Measurements from ENCODE around the gene HCN2.
"Not testable (repeated sequence)": the region's sequence is repeated elsewhere in the genome, so short reads cannot be mapped to it uniquely, and the experiment has no call there.

Gene HCN2

GRCh38 chr19:588093-588740, 1.5 kb upstream of the HCN2 start:
- peak; percentile 96 for DNase-seq

GRCh38 chr19:588741-589692, 664 bp upstream of the HCN2 start:
- no peak for DNase-seq

DNA sequence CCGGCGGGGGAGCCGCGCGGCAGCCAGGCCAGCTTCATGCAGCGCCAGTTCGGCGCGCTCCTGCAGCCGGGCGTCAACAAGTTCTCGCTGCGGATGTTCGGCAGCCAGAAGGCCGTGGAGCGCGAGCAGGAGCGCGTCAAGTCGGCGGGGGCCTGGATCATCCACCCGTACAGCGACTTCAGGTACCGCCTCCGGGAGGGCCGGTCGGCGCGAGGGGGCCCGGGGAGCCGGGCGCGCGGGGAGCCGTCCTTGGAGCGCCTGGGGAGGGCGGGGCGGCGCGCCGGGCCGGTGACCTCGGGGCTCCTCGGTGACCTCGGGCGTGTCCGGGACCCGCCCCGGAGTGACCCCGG, 690 bp downstream of the HCN2 start:
- no peak for DNase-seq

GRCh38 chr19:590750-591098, 1.0 kb downstream of the HCN2 start:
- no peak for DNase-seq

DNA sequence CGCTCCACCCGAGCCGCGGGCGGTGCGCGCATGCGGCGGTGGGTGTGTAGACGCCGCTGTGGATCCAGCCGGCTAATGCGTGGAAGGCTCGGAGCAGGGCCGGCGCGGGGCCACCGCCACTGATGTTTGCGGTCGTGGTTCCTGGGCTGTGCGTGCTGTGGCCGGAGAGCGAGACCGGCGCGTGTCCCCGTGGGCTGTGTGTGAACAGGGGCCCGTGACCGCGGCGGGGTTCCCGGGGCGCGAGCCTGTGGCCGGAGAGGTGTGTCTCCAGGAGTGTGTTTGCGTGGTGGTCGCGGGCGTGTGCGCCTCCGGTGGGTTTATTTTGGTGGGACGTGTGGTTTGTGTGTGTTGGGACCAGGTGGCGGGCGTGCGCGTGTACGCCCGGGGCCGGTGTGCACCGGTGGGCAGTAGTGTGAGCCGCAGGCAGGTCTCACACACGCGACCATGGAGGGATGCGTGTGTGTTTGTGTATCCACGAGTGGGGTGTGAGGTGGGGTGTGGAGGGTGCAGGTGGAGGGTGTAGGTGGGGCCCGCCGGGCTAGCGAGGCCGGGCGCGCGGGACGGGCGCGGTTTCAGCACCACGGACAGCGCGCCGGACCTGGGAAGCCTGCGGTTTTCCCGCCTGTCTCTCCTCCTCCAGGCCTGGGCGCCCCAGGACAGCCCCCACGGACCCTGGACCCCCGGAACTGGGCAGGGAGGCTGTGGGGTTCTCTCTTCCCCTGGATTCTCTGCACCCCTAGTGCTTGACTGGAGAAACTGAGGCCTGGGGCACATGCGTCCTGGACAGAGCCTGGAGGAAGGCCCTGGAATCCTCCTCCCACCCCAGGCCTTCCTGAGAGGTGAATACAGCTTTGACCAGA, 1.6 kb downstream of the HCN2 start:
- peak; percentile 34 for DNase-seq

DNA sequence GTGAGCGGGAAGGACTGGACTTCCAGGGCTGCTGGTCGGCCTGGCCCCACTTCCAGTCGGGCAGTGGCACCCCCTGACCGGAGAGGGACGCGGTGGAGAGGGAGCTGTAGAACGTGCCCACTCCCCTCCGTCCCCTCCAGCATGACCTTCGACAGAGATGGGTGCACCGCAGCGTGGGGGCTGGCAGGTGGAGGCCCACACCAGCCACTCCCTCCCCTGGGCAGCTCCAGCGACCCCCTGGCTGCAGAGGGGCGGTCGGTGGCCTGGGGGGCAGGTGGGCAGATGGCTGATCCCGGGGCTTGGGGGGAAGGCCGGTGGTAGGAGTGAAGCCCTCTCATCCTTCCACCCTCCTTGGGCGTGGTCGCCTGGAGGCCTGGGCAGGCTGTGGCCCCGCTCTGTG, 2.4 kb downstream of the HCN2 start:
- no peak for DNase-seq

DNA sequence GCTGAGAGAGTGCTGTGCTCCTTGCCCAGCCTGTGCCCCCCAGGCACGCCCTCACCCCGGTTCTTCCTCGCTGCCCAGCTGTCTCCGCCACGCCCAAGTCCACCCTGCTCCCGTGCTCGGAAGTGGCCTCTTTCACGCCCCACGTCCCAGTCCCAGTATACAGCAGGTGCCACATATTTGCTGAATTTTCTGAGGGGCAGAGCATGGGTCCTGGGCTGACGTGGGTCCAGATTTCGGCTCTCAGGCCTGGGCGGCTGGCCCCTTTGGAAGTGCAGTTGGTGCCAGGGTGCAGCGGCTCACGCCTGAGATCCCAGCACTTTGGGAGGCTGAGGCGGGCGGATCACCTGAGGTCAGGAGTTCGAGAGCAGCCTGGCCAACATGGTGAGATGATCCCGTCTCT, 3.4 kb downstream of the HCN2 start:
- DNase-seq, result no peak

DNA sequence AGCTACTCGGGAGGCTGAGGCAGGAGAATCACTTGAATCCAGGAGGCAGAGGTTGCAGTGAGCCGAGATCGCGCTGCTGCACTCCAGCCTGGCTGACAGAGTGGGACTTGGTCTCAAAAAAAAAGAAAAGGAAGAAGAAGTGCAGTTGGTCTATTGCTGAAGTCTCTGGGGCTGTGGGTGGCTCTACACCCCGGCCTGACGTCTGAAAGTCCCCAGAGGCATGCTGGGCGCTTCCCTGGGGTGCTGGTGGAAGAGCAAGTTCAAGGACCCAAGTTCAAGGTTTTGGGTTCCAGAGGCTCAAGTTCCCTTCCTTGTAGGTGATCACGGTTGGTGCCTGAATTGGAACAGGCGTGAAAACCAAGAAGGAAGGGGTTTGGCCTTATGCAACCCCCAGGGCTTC, 3.8 kb downstream of the HCN2 start:
- no peak for DNase-seq

DNA sequence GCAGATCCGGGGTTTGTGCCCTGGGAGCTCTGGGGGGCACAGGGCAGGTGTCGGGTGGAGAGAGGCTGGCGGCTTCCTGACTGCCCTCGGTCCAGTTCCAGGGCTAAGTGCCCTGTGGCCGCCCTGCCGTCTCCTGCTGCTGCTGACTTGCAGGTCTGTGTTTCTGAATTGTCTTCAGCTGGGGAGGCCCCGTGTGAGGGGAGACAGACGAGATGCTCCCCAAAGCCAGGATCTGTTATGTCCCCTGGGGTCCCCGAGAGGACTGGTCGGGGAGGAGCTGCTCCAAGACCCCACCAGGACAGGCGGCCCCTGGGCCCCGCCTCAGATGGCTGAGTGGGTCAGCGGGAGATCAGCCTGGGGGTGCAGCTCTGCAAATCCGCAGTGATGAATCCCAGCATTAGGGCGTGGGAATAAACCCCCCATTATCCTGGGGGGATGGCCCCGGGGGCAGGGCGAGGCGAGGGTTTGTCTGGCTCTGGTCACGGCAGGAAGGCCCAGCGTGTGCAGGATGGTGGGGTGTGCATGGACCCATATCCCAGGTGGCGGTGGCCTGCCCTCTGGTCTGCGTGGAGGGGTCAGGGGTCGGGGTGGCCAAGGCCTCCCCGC, 4.7 kb downstream of the HCN2 start:
- no peak for DNase-seq

- DNase-seq, result no peak
Observed at GRCh38 chr19:595326-596262, 5.9 kb downstream of the HCN2 start.

- DNase-seq, result no peak
Observed at GRCh38 chr19:596263-596655, 6.6 kb downstream of the HCN2 start.

- no peak for DNase-seq
Observed at GRCh38 chr19:597406-598315, 8.0 kb downstream of the HCN2 start.

GRCh38 chr19:601310-601709, 11.6 kb downstream of the HCN2 start:
- DNase-seq, result no peak

- DNase-seq, result no peak
Observed at GRCh38 chr19:601790-602189, 12.1 kb downstream of the HCN2 start.

DNA sequence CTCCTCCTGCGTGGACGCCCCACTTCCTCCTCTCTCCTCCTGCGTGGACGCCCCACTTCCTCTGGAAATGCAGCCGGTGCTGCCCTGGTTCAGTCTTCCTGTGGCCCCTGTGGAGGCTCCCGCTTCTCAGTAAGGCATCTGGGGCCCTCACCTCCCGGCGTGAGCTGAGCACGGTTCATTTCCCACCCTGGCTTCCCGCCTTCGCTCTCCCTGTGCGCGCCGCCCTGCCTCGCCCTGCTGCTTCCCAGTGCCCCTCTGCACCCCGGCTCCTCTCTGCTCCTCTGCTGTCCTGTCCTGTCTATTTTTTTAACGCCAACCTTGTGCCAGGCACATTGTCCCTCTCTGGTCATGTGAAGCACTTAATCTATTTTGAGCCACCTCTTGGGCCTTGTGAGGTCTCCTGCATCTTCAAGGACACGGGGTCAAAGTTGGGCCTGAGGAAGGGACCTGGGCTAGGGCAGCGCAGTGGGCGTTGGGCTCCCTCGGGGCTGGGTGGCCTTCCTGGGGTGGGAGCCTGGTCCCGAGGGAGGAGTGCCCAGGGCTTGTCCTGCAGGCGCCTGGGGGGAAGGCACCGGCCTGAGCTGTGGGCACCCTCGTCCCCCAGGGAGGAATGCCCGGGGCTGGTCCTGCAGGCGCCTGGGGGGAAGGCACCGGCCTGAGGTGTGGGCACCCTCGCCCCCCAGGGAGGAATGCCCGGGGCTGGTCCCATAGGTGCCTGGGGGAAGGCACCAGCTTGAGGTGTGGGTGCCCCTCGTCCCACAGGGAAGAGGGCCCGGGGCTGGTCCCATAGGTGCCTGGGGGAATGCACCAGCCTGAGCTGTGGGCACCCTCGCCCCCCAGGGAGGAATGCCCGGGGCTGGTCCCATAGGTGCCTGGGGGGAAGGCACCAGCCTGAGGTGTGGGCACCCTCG, 13.0 kb downstream of the HCN2 start:
- no peak for DNase-seq

- not testable (repeated sequence) for DNase-seq
Observed at GRCh38 chr19:603302-603639, 13.6 kb downstream of the HCN2 start.

DNA sequence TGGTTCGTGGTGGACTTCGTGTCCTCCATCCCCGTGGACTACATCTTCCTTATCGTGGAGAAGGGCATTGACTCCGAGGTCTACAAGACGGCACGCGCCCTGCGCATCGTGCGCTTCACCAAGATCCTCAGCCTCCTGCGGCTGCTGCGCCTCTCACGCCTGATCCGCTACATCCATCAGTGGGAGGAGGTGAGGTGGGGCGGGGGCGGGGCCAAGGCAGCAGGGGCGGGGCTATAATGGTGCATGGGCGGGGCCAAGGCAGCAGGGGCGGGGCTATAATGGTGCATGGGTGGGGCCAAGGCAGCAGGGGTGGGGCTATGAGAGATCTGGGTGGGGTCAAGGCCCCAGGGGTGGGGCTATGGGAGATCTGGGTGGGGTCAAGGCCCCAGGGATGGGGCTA, 14.1 kb downstream of the HCN2 start:
- DNase-seq, result not testable (repeated sequence)

DNA sequence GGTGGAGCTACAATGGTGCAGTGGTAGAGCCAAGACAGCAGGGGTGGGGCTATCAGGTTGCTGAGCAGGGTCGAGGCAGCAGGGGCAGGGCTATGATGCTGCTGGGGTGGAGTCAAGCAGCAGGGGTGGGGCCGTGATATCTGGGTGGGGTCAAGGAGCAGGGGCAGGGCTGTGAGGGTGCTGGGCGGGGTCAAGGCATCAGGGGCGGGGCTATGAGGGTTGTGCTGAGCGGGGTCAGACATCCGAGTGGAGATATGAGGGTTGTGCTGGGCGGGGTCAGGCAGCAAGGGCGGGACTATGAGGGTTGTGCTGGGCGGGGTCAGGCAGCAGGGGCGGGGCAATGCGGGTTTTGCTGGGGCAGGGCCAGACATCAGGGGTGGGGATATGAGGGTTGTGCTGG, 14.7 kb downstream of the HCN2 start:
- DNase-seq, result peak; percentile 34

- DNase-seq, result not testable (repeated sequence)
Observed at GRCh38 chr19:605061-605971, 15.6 kb downstream of the HCN2 start.
